Colonic mucosa (tissue), 4 donors: Measurements from ENCODE around the gene GNAI2. TPM values are rescaled to one million over a fixed set of nuclear protein-coding genes. Genes with fewer than 3 reads are reported as not detected.
"Not testable (repeated sequence)": the region's sequence is repeated elsewhere in the genome, so short reads cannot be mapped to it uniquely, and the experiment has no call there.

Source experiments
- DNase-seq: peaks from one replicate; pipeline ENCODE4 v3.0.0-alpha.2; 2020
- H3K27ac ChIP-seq: fragments of 200-600 bp; one replicate; pipeline ENCODE4 v1.8.0; 2021
- H3K27me3 ChIP-seq: fragments of 200-600 bp; one replicate; pipeline ENCODE4 v1.8.0; 2021
- H3K36me3 ChIP-seq: fragments of 200-600 bp; one replicate; pipeline ENCODE4 v1.8.0; 2021
- H3K4me1 ChIP-seq: fragments of 200-600 bp; one replicate; pipeline ENCODE4 v1.8.0; 2021; ENCODE audit warnings: mild to moderate bottlenecking
- H3K4me3 ChIP-seq: fragments of 200-600 bp; one replicate; pipeline ENCODE4 v1.8.0; 2021
- H3K9ac ChIP-seq, 2 donors: one replicate each; pipeline ENCODE4 v1.7.0; 2013; ENCODE audit warnings: control low read depth in 2 of 2, low read depth in 2 of 2, low read length in 2 of 2
- H3K9me3 ChIP-seq: fragments of 200-600 bp; one replicate; pipeline ENCODE4 v1.8.0; 2021
- intact Hi-C: fragments of 100-400 bp; cut with DNase I; formaldehyde crosslinking; loops from one replicate; pipeline ENCODE4 v1.14.1; 2022
- total RNA-seq, 2 donors: library from RNA; stranded (reverse); fragmentation: NEBNext Ultra II Directional in 1 of 2; extraction: Animal tissue kit (Norgen Biotek cat#: 25700) in 1 of 2; gene quantifications; one replicate each; pipeline ENCODE4 v1.2.1, GENCODE V29; 2021
- TF ChIP-seq, protein P1 (sequence below): fragments of 200-600 bp; IDR thresholded peaks from one replicate; pipeline ENCODE4 v1.8.0; 2022; ENCODE audit warnings: antibody characterized with exemption, mild to moderate bottlenecking
- donor health status: healthy.
- donor health status: DM: no; HTN: no; CAD: no.
- donor health status: DM: no; HTN: no; CAD: no.

GNAI2 gene
- total RNA-seq, 2 donors from 2014 or later: 48.7 to 77.4 TPM

DNA sequence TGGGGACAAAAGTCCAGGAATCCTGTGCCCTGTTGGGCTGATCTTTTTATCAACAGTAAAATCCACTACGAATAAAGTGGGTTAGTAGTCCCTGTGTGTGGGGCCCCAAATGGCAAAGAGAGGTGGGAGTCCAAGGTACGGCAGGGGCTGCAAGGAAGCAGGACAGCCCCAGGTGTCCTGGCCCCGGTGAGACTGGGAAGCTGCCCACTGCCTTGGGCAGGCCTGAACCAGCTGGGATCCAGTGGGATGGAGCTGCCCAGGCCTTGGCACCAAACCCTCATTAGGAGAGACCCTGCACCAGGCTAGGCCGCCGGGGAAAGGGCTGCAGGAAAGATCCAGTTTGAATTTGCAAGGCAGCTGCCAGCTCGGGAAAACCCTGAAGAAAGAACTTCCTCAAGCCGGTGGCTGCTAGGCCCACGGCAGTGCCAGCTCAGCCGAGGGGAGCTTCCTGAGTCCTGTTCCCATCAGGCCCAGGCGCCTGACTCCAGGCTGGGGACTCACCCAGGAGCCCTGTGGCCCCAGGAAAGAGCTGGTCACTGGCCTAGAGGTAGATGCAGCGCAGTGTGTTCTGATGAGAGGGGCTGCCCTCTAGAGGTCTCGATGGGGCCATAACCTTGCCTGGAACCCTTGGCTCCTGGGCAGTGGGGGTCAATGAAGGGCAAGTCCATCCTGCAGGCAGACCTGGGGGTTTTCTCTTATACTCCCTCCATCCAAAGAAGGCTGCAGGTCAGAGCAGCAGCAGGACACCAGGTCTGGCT lies 14.4 kb upstream of the GNAI2 start:
- Histone ChIP-seq H3K4me1 (no peaks in the 10 kb centered on the region), H3K4me3 (no peak overlapping the region), H3K9me3 (no peaks in the 10 kb centered on the region), H3K9ac (no peak overlapping the region), H3K36me3 (no peaks in the 10 kb centered on the region), H3K27me3 (no peaks in the 10 kb centered on the region), H3K27ac (no peak overlapping the region)
- intact Hi-C loops: no loop called here
- DNase-seq: no peak
- TF ChIP-seq, protein P1, sequence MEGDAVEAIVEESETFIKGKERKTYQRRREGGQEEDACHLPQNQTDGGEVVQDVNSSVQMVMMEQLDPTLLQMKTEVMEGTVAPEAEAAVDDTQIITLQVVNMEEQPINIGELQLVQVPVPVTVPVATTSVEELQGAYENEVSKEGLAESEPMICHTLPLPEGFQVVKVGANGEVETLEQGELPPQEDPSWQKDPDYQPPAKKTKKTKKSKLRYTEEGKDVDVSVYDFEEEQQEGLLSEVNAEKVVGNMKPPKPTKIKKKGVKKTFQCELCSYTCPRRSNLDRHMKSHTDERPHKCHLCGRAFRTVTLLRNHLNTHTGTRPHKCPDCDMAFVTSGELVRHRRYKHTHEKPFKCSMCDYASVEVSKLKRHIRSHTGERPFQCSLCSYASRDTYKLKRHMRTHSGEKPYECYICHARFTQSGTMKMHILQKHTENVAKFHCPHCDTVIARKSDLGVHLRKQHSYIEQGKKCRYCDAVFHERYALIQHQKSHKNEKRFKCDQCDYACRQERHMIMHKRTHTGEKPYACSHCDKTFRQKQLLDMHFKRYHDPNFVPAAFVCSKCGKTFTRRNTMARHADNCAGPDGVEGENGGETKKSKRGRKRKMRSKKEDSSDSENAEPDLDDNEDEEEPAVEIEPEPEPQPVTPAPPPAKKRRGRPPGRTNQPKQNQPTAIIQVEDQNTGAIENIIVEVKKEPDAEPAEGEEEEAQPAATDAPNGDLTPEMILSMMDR: no peak

DNA sequence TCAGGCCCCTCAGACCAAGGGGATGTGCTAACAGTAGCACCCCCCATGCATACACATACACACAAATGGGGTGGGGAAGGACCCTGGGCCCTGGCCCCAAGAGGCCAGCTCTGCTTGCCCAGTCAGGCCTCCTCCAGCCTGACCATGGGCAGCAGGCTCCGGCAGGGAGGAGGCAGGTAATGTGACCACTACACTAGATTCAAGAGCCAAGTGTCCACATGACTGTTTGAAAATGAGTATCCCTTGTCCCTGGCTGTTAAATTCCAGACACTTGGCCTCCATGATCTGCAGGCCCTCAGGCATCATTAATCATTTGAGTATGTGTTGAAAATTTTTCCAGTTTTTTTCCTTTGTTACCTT lies 13.9 kb upstream of the GNAI2 start:
- no peak overlapping the region for H3K9ac ChIP-seq
- H3K4me3 ChIP-seq: no peak overlapping the region
- H3K27ac ChIP-seq: no peak overlapping the region
- TF ChIP-seq, protein P1: no peak
- DNase-seq: no peak
- H3K9me3 ChIP-seq: no peaks in the 10 kb centered on the region
- intact Hi-C loops: no loop called here
- no peaks in the 10 kb centered on the region for H3K36me3 ChIP-seq
- no peaks in the 10 kb centered on the region for H3K27me3 ChIP-seq
- H3K4me1 ChIP-seq: peaks cover 4% of the 10 kb centered on the region

DNA sequence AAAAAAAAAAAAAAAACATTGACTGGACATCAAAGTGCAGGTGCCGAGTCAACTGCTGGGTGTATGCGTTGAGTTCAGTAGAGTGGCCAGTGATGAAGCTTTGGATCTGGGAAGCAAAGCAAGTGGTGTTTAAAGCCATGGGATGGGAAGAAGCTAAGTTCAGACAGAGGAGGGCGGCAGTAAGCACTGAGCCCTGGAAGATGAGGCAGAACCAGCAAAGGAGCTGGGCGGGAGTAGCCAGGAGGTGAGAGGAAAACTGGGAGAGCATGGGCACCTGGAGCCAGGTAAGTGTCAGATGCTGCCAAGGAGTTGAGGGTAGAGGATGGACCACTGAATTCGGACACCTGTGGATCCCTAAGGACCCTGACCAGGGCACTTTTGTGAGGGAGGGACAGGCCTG lies 11.4 kb upstream of the GNAI2 start:
- Histone ChIP-seq H3K27me3 (no peaks in the 10 kb centered on the region), H3K36me3 (no peaks in the 10 kb centered on the region), H3K4me1 (peaks cover 4% of the 10 kb centered on the region), H3K27ac (no peak overlapping the region), H3K9me3 (no peaks in the 10 kb centered on the region), H3K4me3 (no peak overlapping the region), H3K9ac (no peak overlapping the region)
- DNase-seq: no peak
- intact Hi-C loops: loop anchor here (2.0 kb wide), 1 partner anchor 32 kb away; no protein-coding TSS in a partner anchor
- TF ChIP-seq, protein P1: no peak

DNA sequence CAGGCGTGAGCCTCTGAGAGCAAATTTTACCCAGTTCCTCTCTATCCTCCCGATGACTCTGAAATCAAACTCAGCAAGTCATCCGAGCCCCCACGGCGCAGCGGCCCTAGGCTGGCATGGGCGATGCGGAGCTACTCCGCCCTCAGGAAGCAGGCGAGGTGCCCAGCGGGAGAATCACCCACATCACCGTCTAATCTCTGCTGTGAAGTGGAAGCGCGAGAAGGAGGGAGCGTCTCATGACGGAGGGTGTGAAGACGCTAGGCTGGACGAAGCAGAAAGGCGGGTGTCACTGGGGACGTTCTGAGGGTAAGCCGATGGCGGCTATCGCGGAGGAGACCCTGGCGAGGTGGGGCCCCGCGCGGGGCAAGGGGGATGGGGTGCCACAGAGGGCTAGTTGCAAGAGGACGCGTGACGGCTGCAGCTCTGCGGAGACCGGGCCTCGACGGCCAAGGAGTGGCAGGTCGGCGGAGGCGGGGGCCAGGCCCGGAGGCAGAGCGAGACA lies 9.1 kb upstream of the GNAI2 start:
- peak; percentile 67 for DNase-seq
- Histone ChIP-seq H3K9ac (peak overlapping the region; percentile 51 to 54), H3K4me1 (peaks cover 4% of the 10 kb centered on the region), H3K36me3 (no peaks in the 10 kb centered on the region), H3K27me3 (no peaks in the 10 kb centered on the region), H3K27ac (peak overlapping the region; percentile 85), H3K4me3 (peak overlapping the region; percentile 82), H3K9me3 (no peaks in the 10 kb centered on the region)
- intact Hi-C loops: loop anchor here (1.0 to 2.0 kb wide), 2 partner anchors 19 to 48 kb away; no protein-coding TSS in a partner anchor
- TF ChIP-seq, protein P1: no peak

DNA sequence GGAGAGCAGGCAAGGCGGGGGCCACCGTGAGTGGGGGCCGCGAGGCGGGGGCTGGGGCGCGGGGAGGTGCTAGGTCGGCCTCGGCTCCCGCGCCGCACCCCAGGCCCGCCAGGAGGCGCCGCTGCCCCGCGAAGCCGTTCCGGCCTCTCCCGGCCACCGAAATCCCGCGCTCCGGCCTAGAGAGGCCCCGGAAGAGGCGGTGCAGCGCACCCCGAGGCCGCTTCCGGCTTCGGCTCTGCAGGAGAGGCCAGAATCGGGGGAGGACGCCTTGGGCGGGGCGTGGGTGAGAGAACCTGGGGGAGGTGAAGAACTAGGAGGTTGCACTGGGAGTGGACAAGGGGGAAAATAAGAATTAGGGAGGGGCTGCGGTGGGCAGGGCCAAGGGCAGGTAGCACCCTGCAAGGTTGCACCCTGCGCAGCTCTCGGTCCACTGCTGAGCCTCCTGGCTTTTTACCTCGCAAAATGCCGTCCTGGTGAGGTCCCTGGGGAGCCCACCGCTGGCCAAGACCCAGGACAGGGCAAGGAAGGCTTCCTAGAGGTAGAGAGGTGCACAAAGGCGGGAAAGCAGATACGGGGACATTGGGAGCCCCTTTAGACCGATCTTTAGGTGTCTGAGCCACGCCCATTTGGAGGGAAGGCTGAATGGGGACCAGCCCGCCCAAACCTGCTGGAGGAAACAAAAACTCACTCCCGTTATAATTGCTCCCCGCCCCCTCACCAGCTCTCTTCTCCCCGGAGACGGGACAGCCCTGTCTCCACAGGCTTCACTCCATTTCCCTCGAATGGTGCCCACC lies 8.4 kb upstream of the GNAI2 start:
- Histone ChIP-seq H3K9me3 (no peaks in the 10 kb centered on the region), H3K4me3 (peak overlapping the region; percentile 82), H3K4me1 (peaks cover 4% of the 10 kb centered on the region), H3K27me3 (no peaks in the 10 kb centered on the region), H3K9ac (peak overlapping the region; percentile 65 to 87), H3K36me3 (no peaks in the 10 kb centered on the region), H3K27ac (peak overlapping the region; percentile 85)
- TF ChIP-seq, protein P1: peak; percentile 93
- intact Hi-C loops: loop anchor here (2.0 kb wide), 1 partner anchor 47 kb away; no protein-coding TSS in a partner anchor
- peak; percentile 95 for DNase-seq

DNA sequence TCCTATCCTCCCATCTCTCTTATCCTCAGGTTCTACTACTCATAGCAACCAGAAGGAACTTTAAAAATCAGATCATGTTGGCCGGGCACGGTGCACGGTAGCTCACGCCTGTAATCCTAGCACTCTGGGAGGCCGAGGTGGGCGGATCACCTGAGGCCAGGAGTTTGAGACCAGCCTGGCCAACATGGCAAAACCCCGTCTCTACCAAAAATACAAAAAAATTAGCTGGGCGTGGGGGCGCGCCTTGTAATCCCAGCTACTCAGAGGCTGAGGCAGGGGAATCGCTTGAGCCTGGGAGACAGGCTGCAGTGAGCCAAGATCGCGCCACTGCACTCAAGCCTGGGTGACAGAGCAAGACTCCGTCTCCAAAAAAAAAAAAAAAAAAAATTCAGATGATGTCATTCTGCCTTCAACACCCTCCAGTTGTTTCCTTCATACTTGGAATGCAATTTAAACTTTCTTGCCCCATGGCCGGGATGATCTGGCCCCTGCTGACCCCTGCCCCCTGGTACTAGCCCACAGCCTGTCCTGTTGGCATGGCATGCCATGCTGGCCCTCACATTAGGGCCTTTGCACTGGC lies 7.7 kb upstream of the GNAI2 start:
- H3K9me3 ChIP-seq, H3K4me1 ChIP-seq, DNase-seq, intact Hi-C loops, H3K36me3 ChIP-seq, H3K27me3 ChIP-seq: not testable (repeated sequence)
- Histone ChIP-seq H3K27ac (peak overlapping the region; percentile 85), H3K9ac (peak overlapping the region; percentile 65 to 87), H3K4me3 (peak overlapping the region; percentile 82)
